Breast epithelium (tissue), 3 donors: ENCODE results near the gene CRELD1.

ENCODE experiments used
- CTCF ChIP-seq, 3 donors: fragments of 450-650 bp; IDR thresholded peaks; one replicate each; pipeline ENCODE4 v1.5.1; 2016 to 2017; ENCODE audit warnings: antibody characterized with exemption in 3 of 3, mild to moderate bottlenecking in 3 of 3, moderate library complexity in 3 of 3
- POLR2A ChIP-seq: fragments of 450-650 bp; IDR thresholded peaks from one replicate; pipeline ENCODE4 v1.6.1; 2016; ENCODE audit warnings: antibody characterized with exemption, mild to moderate bottlenecking, moderate library complexity
- POLR2AphosphoS5 ChIP-seq, 3 donors: sonication (generic); formaldehyde crosslinking; IDR thresholded peaks; one replicate each; pipeline ENCODE4 v1.6.1; 2017; ENCODE audit warnings: antibody characterized with exemption in 3 of 3

GRCh38 chr3:9899289-9899791 is 34.3 kb upstream of the CRELD1 start:
- TF ChIP-seq POLR2AphosphoS5 (IDR thresholded peaks at IDR 0.05): no peak
- no peak for TF ChIP-seq CTCF (IDR thresholded peaks at IDR 0.05)
- TF ChIP-seq POLR2A: no peak
